Muscle layer of colon (tissue), 2 donors: ENCODE results near the gene PGK1.

ENCODE experiments used
- H3K27ac ChIP-seq: one replicate; pipeline ENCODE4 v1.7.0; 2013; ENCODE audit warnings: low read depth, mild to moderate bottlenecking, low read length, moderate library complexity
- H3K27me3 ChIP-seq, 2 donors: one replicate each; pipeline ENCODE4 v1.7.0; 2013; ENCODE audit warnings: low read length in 2 of 2, mild to moderate bottlenecking in 2 of 2; ENCODE audit not compliant: insufficient read depth in 2 of 2, control insufficient read depth in 1 of 2
- H3K36me3 ChIP-seq: one replicate; pipeline ENCODE4 v1.7.0; 2013; ENCODE audit warnings: mild to moderate bottlenecking, low read length; ENCODE audit not compliant: insufficient read depth
- H3K4me1 ChIP-seq: one replicate; pipeline ENCODE4 v1.7.0; 2013; ENCODE audit warnings: mild to moderate bottlenecking, low read length; ENCODE audit not compliant: insufficient read depth
- H3K4me3 ChIP-seq, 2 donors: one replicate each; pipeline ENCODE4 v1.7.0; 2013; ENCODE audit warnings: low read length in 2 of 2, low read depth in 1 of 2, mild to moderate bottlenecking in 1 of 2, moderate library complexity in 1 of 2
- H3K9ac ChIP-seq: one replicate; pipeline ENCODE4 v1.7.0; 2013; ENCODE audit warnings: low read length
- H3K9me3 ChIP-seq: one replicate; pipeline ENCODE4 v1.7.0; 2013; ENCODE audit warnings: mild to moderate bottlenecking, low read length
- donor health status: abdominal sarcoma.
- donor health status: Adenocarcinoma of cecum.

PGK1 gene

DNA sequence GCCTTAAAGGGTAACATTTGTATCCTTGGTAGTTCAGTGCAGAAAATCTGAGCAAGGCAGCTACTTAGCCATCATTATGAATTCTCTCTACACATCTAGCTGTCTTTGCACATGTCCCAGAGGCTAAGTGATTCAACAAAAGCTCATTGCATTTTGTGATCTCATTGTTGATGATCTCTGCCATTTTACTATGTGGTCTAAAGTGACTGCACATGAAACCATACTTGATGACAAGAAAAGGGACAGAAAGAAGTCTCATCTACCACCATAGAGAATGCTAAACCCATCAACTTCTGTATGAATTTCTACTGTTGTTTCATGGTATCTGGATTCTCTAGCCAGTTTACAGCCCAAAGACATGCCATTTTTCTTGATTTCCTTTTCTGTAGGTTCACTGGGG lies 5.9 kb upstream of the PGK1 start:
- Histone ChIP-seq H3K4me1 (no peaks in the 10 kb centered on the region), H3K4me3 (no peak overlapping the region), H3K9me3 (no peaks in the 10 kb centered on the region), H3K27me3 (peaks cover 0 to 5% of the 10 kb centered on the region in 2 donors), H3K9ac (no peak overlapping the region), H3K27ac (no peak overlapping the region), H3K36me3 (no peaks in the 10 kb centered on the region)

DNA sequence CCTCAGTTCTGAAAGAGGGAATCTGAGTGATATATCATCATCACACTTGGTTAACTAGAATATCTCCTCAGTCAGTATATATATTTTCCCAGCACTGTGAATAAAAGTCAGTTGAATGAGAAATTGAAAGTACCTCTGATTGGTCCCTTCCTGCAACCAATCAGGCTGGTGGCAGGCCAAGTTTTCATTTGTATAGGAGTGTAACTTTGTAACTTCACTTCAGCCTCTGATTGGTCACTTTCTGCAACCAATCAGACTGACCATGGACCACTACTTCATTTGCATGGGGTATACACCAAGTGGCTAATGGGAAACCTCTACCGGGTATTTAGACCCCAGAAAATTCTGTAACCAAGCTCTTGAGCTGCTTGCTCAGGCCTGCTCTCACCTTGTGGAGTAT lies 2.0 kb upstream of the PGK1 start:
- Histone ChIP-seq H3K9me3 (no peaks in the 10 kb centered on the region), H3K9ac (no peak overlapping the region), H3K4me3 (no peak overlapping the region), H3K27me3 (peaks cover 0 to 5% of the 10 kb centered on the region in 2 donors), H3K4me1 (peaks cover 11% of the 10 kb centered on the region), H3K27ac (no peak overlapping the region), H3K36me3 (no peaks in the 10 kb centered on the region)

DNA sequence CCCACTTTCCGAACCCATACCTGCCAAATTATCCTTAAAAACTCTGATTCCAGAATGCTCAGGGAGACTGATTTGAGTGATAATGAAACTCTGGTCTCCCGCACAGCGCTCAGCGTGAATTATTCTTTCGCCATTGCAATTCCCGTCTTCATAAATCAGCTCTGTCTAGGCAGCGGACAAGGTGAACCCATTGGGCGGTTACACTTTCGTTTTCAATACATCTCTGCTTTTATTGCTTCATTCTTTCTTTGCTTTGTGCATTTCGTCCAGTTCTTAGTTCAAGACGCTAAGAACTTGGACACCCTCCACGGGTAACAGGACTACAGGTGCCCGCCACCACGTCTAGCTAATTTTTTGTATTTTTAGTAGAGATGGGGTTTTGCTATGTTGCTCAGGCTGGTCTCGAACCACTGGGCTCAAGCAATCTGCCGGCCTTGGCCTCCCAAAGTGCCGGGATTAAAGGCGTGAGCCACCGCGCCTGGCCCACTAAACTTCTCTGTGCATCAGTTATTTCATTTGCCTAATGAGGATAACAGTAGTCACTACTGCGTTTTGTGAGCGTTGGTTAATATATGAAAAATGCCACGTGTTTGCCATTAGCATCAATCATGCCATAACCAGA lies 936 bp upstream of the PGK1 start:
- Histone ChIP-seq H3K27ac (peak overlapping the region; percentile 75), H3K4me3 (peak overlapping the region in 1 of 2 donors; percentile 46), H3K4me1 (peaks cover 12% of the 10 kb centered on the region), H3K36me3 (no peaks in the 10 kb centered on the region), H3K9ac (no peak overlapping the region), H3K9me3 (no peaks in the 10 kb centered on the region), H3K27me3 (peaks cover 0 to 5% of the 10 kb centered on the region in 2 donors)

DNA sequence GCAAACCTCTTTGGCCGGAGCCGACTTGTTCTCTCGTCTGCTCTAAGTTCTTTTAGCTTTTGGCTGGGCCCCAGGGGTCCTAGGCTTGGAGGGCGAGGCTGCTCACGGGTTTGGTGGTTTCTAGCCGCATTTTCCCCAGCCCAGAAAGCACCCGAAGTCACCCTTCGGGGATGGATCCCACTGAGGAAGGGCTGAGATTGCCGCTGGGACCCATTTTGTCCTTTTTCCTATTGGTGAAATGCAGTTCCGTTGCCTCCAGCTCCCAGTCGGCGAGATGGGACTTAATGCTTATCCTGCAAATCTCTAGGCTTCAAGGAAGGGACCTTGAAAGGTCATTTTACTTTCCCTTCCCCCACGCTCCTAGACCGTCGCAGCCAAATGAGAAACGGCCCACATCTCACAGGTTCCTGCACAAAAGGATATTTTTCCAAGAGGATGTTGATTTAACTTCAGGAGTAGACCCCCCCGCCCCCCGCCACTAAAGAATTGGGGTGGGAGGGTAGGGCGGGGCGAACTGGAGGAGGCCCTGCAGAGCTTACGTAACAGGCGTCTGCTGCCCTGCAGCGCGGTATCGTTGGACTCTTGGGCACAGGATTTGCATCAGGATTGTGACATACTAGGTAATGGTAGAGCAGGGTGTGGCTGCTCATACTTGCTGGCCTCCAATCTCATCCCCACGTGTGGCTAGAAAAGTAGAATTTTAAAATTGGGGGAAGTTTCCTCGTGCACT lies 564 bp downstream of the PGK1 start:
- H3K4me1 ChIP-seq = peaks cover 16% of the 10 kb centered on the region

GRCh38 chrX:78105944-78106650 lies 2.0 kb downstream of the PGK1 start:
- Histone ChIP-seq H3K27me3 (no peaks in the 10 kb centered on the region), H3K4me1 (peaks cover 16% of the 10 kb centered on the region), H3K36me3 (no peaks in the 10 kb centered on the region), H3K9me3 (no peaks in the 10 kb centered on the region), H3K4me3 (peak overlapping the region in 1 of 2 donors; percentile 69), H3K27ac (no peak overlapping the region), H3K9ac (no peak overlapping the region)

More for the DNA sequence above, 564 bp downstream of the PGK1 start:
- Histone ChIP-seq H3K27me3 (peaks cover 0 to 2% of the 10 kb centered on the region in 2 donors), H3K27ac (peak overlapping the region; percentile 80), H3K9me3 (no peaks in the 10 kb centered on the region), H3K36me3 (no peaks in the 10 kb centered on the region), H3K9ac (peak overlapping the region; percentile 42), H3K4me3 (peak overlapping the region; percentile 27 to 69)

- no peak overlapping the region for H3K9ac ChIP-seq
- H3K27ac ChIP-seq = no peak overlapping the region
- H3K4me3 ChIP-seq = peak overlapping the region in 1 of 2 donors; percentile 69
- H3K36me3 ChIP-seq = peaks cover 3% of the 10 kb centered on the region
- no peaks in the 10 kb centered on the region for H3K9me3 ChIP-seq
- no peaks in the 10 kb centered on the region for H3K27me3 ChIP-seq
- peaks cover 16% of the 10 kb centered on the region for H3K4me1 ChIP-seq
Observed at GRCh38 chrX:78106651-78106986, 2.6 kb downstream of the PGK1 start.

DNA sequence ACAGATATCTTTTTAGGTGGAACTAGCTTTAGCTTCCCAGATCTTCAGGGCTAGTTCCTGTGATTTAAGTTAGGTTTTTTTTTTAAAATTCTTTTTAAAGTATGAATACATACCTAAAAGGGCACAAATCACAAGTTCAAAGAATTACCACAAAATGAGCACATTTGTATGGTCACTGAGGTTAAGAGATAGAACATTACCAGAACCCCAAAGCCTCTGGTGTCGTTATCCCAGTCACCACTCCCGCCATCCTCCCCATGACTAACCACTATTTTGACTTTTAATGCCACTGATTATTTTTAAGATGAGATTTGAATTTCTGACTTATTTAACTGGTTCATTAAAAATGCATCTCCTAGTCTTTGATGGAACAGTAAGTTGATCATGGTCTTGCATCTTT lies 5.4 kb downstream of the PGK1 start:
- Histone ChIP-seq H3K9ac (no peak overlapping the region), H3K27me3 (no peaks in the 10 kb centered on the region), H3K27ac (no peak overlapping the region), H3K36me3 (peaks cover 10% of the 10 kb centered on the region), H3K4me1 (peaks cover 16% of the 10 kb centered on the region), H3K9me3 (no peaks in the 10 kb centered on the region), H3K4me3 (no peak overlapping the region)

DNA sequence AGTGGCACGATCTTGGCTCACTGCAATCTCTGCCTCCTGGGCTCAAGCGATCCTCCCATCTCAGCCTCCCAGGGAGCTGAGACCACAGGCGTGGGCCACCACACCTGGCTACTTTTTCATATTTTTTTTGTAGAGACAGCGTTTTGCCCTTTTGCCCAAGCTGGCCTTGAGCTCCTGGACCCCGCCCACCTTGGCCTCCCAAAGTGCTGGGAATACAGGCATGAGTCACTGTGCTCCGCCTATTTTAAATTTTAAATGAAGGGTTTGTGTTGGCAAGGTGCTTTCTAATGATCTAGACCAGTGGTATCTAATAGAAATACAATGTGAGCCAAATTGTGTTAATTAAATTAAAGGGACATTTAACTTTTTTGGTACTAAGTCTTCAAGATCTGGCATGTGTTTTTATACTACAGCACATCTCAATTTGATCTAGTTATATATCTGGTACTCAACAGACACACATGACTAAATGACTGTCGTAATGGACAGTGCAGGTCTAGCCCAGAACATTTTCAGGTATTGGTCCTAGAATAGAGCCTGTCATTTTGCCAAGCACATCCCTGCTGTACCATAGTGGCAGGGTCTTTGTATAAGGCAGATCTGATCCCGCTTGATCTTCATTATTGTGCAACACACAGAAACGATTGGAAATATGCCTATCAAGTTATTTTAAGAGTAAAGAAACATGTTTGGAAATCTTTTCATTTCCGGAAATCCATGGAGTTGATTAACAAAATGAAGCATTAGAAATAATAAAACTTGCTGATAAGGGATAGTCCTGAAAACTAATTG lies 7.3 kb downstream of the PGK1 start:
- Histone ChIP-seq H3K36me3 (peaks cover 23% of the 10 kb centered on the region), H3K27me3 (no peaks in the 10 kb centered on the region), H3K4me1 (peaks cover 9% of the 10 kb centered on the region), H3K27ac (no peak overlapping the region), H3K9ac (no peak overlapping the region), H3K9me3 (no peaks in the 10 kb centered on the region), H3K4me3 (no peak overlapping the region)

- no peaks in the 10 kb centered on the region for H3K9me3 ChIP-seq
- no peak overlapping the region for H3K9ac ChIP-seq
- no peak overlapping the region for H3K4me3 ChIP-seq
- no peak overlapping the region for H3K27ac ChIP-seq
- no peaks in the 10 kb centered on the region for H3K4me1 ChIP-seq
- peaks cover 48% of the 10 kb centered on the region for H3K36me3 ChIP-seq
- H3K27me3 ChIP-seq = no peaks in the 10 kb centered on the region
Observed at GRCh38 chrX:78116365-78116764, 12.3 kb downstream of the PGK1 start.

DNA sequence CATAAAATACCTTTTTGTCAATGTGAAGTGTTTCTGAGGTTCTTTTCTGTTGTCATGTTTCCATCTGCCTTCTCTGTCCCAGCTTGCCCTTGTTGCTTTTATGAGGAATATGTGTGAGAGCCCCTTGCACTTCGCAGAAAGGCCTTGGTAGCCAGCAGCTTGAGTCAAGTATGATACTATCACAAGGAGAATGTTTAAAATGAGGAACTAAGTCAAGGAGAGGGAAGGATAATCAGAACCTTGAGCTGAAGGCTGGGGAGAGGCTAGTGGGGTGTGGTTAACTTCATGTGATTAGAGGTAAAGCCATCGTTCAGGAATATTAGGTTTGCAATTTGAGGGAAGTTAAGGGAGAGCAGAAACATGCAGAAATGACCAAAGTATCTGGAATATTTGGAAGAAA lies 12.7 kb downstream of the PGK1 start:
- Histone ChIP-seq H3K4me1 (no peaks in the 10 kb centered on the region), H3K36me3 (peaks cover 45% of the 10 kb centered on the region), H3K27ac (no peak overlapping the region), H3K27me3 (no peaks in the 10 kb centered on the region), H3K9ac (no peak overlapping the region), H3K4me3 (no peak overlapping the region), H3K9me3 (no peaks in the 10 kb centered on the region)

GRCh38 chrX:78118628-78119027 lies 14.6 kb downstream of the PGK1 start:
- Histone ChIP-seq H3K9ac (no peak overlapping the region), H3K27me3 (no peaks in the 10 kb centered on the region), H3K9me3 (no peaks in the 10 kb centered on the region), H3K4me1 (no peaks in the 10 kb centered on the region), H3K4me3 (no peak overlapping the region), H3K36me3 (peaks cover 48% of the 10 kb centered on the region), H3K27ac (no peak overlapping the region)
